Erythroblast (primary cell): ENCODE data around the gene SPOCD1.

Experiments
- DNase-seq, 2 experiments: peaks; one replicate each; lab custom pipeline; 2025; lab: John Stamatoyannopoulos, UW
- GATA1 ChIP-seq: IDR thresholded peaks from 2 replicates; pipeline ENCODE4 v1.6.1; 2011; ENCODE audit warnings: low read depth, mild to moderate bottlenecking, control low read depth, low read length, moderate library complexity
- POLR2A ChIP-seq: IDR thresholded peaks from 2 replicates; pipeline ENCODE4 v1.6.1; 2011; ENCODE audit warnings: mild to moderate bottlenecking, low read length

SPOCD1 gene

GRCh38 chr1:31815307-31815645 is 546 bp downstream of the SPOCD1 start:
- no peak for DNase-seq
- no peak for TF ChIP-seq GATA1
- no peak for TF ChIP-seq POLR2A

DNA sequence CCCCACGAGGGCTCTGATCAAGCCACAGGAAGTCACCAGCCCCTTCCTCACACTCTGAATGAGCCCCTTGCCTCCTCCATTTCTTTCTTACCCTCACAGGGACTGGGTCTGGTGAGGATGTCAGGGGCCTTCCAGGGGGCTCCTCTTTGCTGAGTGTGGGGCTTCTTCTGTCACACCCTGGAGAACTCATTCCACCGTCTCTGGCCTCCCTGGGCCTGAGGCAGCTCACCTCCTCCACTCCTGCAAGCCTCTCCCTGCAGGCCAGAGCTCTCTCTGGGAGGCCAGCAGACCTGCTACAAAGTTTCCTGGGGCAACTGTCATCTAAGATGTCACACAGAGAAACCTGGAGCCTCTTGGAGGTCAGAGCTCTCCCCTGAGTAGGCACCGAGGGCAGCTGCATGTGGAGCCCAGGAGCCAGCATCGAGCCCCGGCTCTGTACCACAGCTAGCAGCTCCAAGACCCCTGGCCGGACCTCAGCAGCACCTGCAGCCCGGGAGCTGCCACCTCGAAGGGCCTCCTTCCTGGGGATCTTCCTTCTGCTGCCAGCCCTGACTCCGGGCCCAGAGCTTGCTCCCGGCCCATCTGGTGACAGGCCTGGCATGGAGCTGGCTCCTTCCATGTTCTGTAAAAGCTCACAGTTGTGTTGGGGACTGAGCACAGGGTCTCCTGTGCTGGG is 1.1 kb downstream of the SPOCD1 start:
- DNase-seq, result no peak
- no peak for TF ChIP-seq GATA1
- TF ChIP-seq POLR2A, result no peak

DNA sequence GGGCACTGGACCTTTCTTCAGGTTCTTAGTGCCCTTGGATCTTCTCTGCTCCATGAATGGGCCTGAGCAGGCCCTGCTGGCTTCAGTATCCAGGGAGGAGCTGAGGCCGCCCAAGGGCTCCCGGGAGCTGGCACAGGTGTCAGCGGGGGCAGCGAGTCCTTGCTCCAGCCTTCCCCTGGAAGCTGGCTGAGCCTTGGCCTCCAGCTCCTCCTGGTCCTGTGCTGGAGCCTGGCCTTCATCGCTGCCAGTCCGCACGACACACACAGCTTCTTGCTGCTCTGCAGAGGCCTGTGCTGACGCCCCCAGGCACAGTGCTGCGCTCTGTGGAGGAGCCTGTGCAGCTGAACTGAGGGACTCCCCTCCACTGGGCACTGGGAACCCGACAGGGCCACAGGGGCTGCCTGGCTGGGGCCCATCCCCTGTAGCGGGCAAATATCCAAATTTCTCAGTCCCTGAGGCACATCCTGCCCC is 1.7 kb downstream of the SPOCD1 start:
- DNase-seq, result no peak
- no peak for TF ChIP-seq GATA1
- no peak for TF ChIP-seq POLR2A

GRCh38 chr1:31812158-31812829 is 3.5 kb downstream of the SPOCD1 start:
- TF ChIP-seq GATA1 (no peak), POLR2A (no peak)

GRCh38 chr1:31811605-31812004 is 4.2 kb downstream of the SPOCD1 start:
- TF ChIP-seq POLR2A, result no peak
- no peak for TF ChIP-seq GATA1
- DNase-seq, result no peak

More at GRCh38 chr1:31812158-31812829, 3.5 kb downstream of the SPOCD1 start:
- DNase-seq, result no peak

- TF ChIP-seq GATA1 (no peak), POLR2A (no peak)
- DNase-seq, result no peak
Observed at GRCh38 chr1:31809698-31810097, 6.1 kb downstream of the SPOCD1 start.

DNA sequence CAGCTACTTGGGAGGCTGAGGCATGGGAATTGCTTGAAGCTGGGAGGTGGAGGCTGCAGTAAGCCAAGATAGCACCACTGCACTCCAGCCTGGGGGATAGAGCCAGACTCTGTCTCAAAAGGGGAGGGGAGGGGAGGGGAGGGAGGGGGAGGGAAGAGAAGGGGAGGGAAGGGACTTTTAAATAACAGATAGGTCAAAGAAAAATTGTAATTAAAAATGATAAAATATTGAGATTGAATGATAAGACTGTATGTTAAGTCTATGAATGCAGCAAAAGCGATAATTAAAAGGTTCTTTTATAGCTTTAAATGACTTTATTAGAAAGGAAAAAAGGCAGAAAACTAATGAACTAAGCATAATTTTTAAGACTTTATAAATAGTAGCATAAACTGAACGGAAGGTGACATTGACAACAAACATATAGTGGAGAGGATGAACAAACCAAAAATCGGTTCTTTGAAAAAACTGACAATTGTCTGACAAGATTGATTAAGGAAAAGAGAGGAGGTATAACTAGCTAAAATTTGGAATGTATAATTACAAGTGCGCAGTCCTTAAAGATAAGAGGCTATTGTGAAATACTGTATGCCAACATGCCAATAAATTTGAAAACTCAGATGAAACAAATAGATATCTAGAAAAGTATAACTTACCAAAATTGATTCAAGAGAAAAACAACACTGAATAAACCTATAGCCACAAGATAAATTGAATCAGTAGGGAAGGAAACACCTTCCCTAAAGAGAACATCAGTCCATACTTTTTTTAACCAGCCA is 8.4 kb downstream of the SPOCD1 start:
- TF ChIP-seq POLR2A (no peak), GATA1 (no peak)
- DNase-seq, result no peak

- TF ChIP-seq POLR2A (no peak), GATA1 (no peak)
- DNase-seq, result no peak
Observed at GRCh38 chr1:31805318-31805717, 10.5 kb downstream of the SPOCD1 start.

GRCh38 chr1:31804098-31804497 is 11.7 kb downstream of the SPOCD1 start:
- no peak for DNase-seq
- TF ChIP-seq GATA1 (no peak), POLR2A (no peak)

DNA sequence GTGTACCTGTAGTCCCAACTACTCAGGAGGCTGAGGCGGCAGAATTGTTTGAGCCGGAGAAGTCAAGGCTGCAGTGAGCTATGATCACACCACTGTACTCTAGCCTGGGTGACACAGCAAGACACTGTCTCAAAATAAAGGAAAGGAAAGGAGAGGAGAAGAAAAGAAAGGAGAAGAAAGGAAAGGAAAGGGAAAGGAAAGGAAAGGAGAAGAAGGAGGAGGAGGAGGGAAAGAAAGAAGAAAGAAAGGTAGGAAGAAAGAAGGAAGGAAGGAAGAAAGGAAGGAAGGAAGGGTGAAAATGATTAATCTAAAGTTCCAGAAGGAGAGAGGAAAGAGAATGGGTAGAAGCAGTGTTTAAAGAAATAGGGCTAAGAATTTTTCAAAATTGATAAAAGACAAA is 12.2 kb downstream of the SPOCD1 start:
- TF ChIP-seq POLR2A (no peak), GATA1 (no peak)
- DNase-seq, result no peak

- no peak for DNase-seq
- TF ChIP-seq POLR2A (no peak), GATA1 (no peak)
Observed at GRCh38 chr1:31802190-31803150, 13.4 kb downstream of the SPOCD1 start.

DNA sequence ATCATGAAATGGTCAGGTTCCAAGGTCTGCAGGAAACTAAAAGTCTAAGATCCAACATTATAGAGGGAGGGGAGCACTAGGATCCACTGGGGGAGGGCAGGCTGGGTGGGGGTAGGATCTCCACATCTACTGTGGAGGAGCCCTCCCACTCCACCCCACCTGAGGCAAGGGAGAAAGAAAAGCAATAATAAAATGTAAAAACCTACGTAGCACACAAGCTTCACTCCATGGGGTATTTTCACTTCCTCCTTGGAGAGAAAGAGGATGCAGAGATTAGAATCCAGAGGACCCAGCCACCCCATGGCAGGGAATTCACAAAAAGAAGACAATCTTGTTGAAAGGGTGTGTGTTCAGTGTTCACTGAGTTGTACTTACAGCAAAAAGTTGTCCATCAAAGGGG is 14.4 kb downstream of the SPOCD1 start:
- TF ChIP-seq POLR2A (no peak), GATA1 (no peak)
- DNase-seq, result no peak

DNA sequence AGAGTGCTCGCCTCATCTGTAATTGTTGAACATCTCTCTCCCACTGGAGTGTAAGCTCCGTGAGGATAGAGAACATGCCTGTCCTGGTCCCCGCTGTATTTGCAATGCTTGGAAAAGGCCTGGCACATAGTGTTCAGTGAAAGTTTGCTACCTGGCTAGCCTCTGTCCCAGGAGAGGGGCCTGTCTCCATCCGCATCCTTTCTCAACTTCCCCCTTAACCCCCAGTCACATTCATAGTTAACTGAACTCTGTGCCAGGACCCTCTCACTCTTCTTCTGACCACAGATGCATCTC is 15.2 kb downstream of the SPOCD1 start:
- TF ChIP-seq GATA1 (no peak), POLR2A (no peak)
- no peak for DNase-seq
